Body of pancreas (tissue), 4 donors: Measurements from ENCODE around the gene CLCF1. TPM values are rescaled to one million over a fixed set of nuclear protein-coding genes. Genes with fewer than 3 reads are reported as not detected.
A peak's percentile ranks its signal among the peaks of the same experiment; 100 is the strongest.

ENCODE experiments used
- ATAC-seq: fragments of 150-250 bp; one replicate; pipeline ENCODE4 v1.9.1; 2016
- DNase-seq, 4 donors: peaks; one replicate each; pipeline ENCODE4 v3.0.0-alpha.2; 2019
- H3K27ac ChIP-seq, 4 donors: fragments of 200-600 bp; sonication (generic); 1 replicate in 3 of 4; 2 replicates in 1 of 4; pipeline versions ENCODE4 v1.5.1 to v1.6.1; 2016 to 2019; ENCODE audit warnings: mild to moderate bottlenecking in 1 of 4, mixed read lengths in 1 of 4, moderate library complexity in 1 of 4
- H3K27me3 ChIP-seq, 2 donors: fragments of 200-600 bp; sonication (generic); one replicate each; pipeline ENCODE4 v1.6.0; 2016; ENCODE audit warnings: mild to moderate bottlenecking in 1 of 2
- H3K36me3 ChIP-seq, 2 donors: fragments of 200-600 bp; sonication (generic); replicated peaks in 1 of 2; 2 replicates each; pipeline ENCODE4 v1.5.1; 2016; ENCODE audit warnings: low read depth in 2 of 2; ENCODE audit not compliant: insufficient read depth in 1 of 2
- H3K4me1 ChIP-seq: fragments of 200-600 bp; sonication (generic); one replicate; pipeline ENCODE4 v1.6.0; 2016
- H3K4me3 ChIP-seq, 2 donors: fragments of 200-600 bp; sonication (generic); 1 replicate in 1 of 2; 2 replicates in 1 of 2; pipeline ENCODE4 v1.5.1; 2016 to 2019
- H3K9me3 ChIP-seq, 3 donors: fragments of 200-600 bp; sonication (generic); 1 replicate in 2 of 3; 2 replicates in 1 of 3; pipeline ENCODE4 v1.5.1; 2016
- CTCF ChIP-seq, 7 experiments: fragments of 450-650 bp in 4 of 7; fragments of 200-600 bp in 3 of 7; sonication (generic) in 3 of 7; IDR thresholded peaks; one replicate each; pipeline ENCODE4 v1.5.1; 2016 to 2019; ENCODE audit warnings: antibody characterized with exemption in 7 of 7
- POLR2A ChIP-seq, 3 donors: fragments of 450-650 bp; IDR thresholded peaks; one replicate each; pipeline ENCODE4 v1.6.1; 2016; ENCODE audit warnings: antibody characterized with exemption in 3 of 3, mild to moderate bottlenecking in 2 of 3
- WGBS, 2 donors: methylation state at CpG; one replicate each; pipeline ENCODE4 v1.1.5; 2017; 5-methylcytosine and 5-hydroxymethylcytosine counted together
- intact Hi-C: fragments of 100-400 bp; cut with DNase I; formaldehyde crosslinking; loops from one replicate; pipeline ENCODE4 v1.15.1; 2023
- total RNA-seq, 2 donors: library from RNA; depleted of rRNA; stranded (reverse); fragments of >200 nt; gene quantifications; one replicate each; pipeline ENCODE4 v1.1.0, GENCODE V29; 2016

CLCF1 gene
- total RNA-seq, 2 donors from 2014 or later = 2.3 to 14.5 TPM

- Histone ChIP-seq H3K36me3 (no peaks in the 10 kb centered on the region), H3K4me3 (no peak overlapping the region), H3K4me1 (peaks cover 5% of the 10 kb centered on the region), H3K27ac (no peak overlapping the region), H3K27me3 (no peaks in the 10 kb centered on the region), H3K9me3 (no peaks in the 10 kb centered on the region)
- TF ChIP-seq POLR2A (IDR thresholded peaks at IDR 0.05) (no peak), CTCF (IDR thresholded peaks at IDR 0.05) (no peak)
- no peak for DNase-seq
- no peak for ATAC-seq
- WGBS, 2 donors = 71 to 81% methylated on average over 13 to 22 of the region's 23 CpGs
- intact Hi-C loops = loop anchor here (5.0 kb wide), 2 partner anchors 32 to 102 kb away; no protein-coding TSS in a partner anchor
Observed at GRCh38 chr11:67379061-67380058, 6.0 kb upstream of the CLCF1 start.

GRCh38 chr11:67378544-67378943, 5.1 kb upstream of the CLCF1 start:
- no peak for ATAC-seq
- Histone ChIP-seq H3K4me1 (peaks cover 13% of the 10 kb centered on the region), H3K36me3 (no peaks in the 10 kb centered on the region), H3K9me3 (no peaks in the 10 kb centered on the region), H3K27ac (no peak overlapping the region), H3K4me3 (no peak overlapping the region), H3K27me3 (no peaks in the 10 kb centered on the region)
- no peak for DNase-seq
- intact Hi-C loops = loop anchor here (5.0 kb wide), 1 partner anchor 101 kb away; no protein-coding TSS in a partner anchor
- no peak for TF ChIP-seq POLR2A (IDR thresholded peaks at IDR 0.05)
- TF ChIP-seq CTCF (IDR thresholded peaks at IDR 0.05) = no peak
- WGBS, 2 donors = 81 to 90% methylated on average over 4 of the region's 4 CpGs

- Histone ChIP-seq H3K4me3 (no peak overlapping the region), H3K36me3 (no peaks in the 10 kb centered on the region), H3K27ac (no peak overlapping the region), H3K9me3 (no peaks in the 10 kb centered on the region), H3K27me3 (no peaks in the 10 kb centered on the region), H3K4me1 (peaks cover 19% of the 10 kb centered on the region)
- DNase-seq (peak in 1 of 4 donors; percentile 52), ATAC-seq (no peak)
- TF ChIP-seq CTCF (IDR thresholded peaks at IDR 0.05) = no peak
- TF ChIP-seq POLR2A (IDR thresholded peaks at IDR 0.05) = no peak
- WGBS, 2 donors = 82 to 90% methylated on average over 2 to 6 of the region's 6 CpGs
- intact Hi-C loops = loop anchor here (5.0 kb wide), 1 partner anchor 100 kb away; no protein-coding TSS in a partner anchor
Observed at GRCh38 chr11:67376873-67377808, 3.7 kb upstream of the CLCF1 start.

GRCh38 chr11:67376063-67376820, 2.8 kb upstream of the CLCF1 start:
- Histone ChIP-seq H3K36me3 (no peaks in the 10 kb centered on the region), H3K4me1 (peaks cover 28% of the 10 kb centered on the region), H3K27me3 (no peaks in the 10 kb centered on the region), H3K9me3 (no peaks in the 10 kb centered on the region), H3K4me3 (no peak overlapping the region), H3K27ac (no peak overlapping the region)
- ATAC-seq (no peak), DNase-seq (no peak)
- intact Hi-C loops = loop anchor here (5.0 kb wide), 1 partner anchor 99 kb away; no protein-coding TSS in a partner anchor
- WGBS, 2 donors = 77 to 79% methylated on average over 7 of the region's 7 CpGs
- no peak for TF ChIP-seq POLR2A (IDR thresholded peaks at IDR 0.05)
- no peak for TF ChIP-seq CTCF (IDR thresholded peaks at IDR 0.05)
